Subcutaneous abdominal adipose tissue (tissue), 5 donors: ENCODE results near the gene POMGNT2.

ENCODE experiments used
- H3K27ac ChIP-seq: one replicate; pipeline ENCODE4 v1.7.0; 2013; ENCODE audit warnings: low read depth, mild to moderate bottlenecking, inconsistent platforms, low read length, moderate library complexity
- H3K27me3 ChIP-seq, 5 donors: one replicate each; pipeline ENCODE4 v1.7.0; 2013; ENCODE audit warnings: low read length in 5 of 5, inconsistent platforms in 1 of 5; ENCODE audit not compliant: control insufficient read depth in 5 of 5, insufficient read depth in 4 of 5
- H3K36me3 ChIP-seq, 5 donors: one replicate each; pipeline ENCODE4 v1.7.0; 2013; ENCODE audit warnings: low read length in 5 of 5; ENCODE audit not compliant: control insufficient read depth in 5 of 5, insufficient read depth in 5 of 5
- H3K4me1 ChIP-seq, 5 donors: one replicate each; pipeline ENCODE4 v1.7.0; 2013; ENCODE audit warnings: low read length in 5 of 5, mild to moderate bottlenecking in 3 of 5, moderate library complexity in 1 of 5; ENCODE audit not compliant: control insufficient read depth in 5 of 5, insufficient read depth in 5 of 5
- H3K4me3 ChIP-seq, 5 donors: one replicate each; pipeline ENCODE4 v1.7.0; 2013; ENCODE audit warnings: low read length in 5 of 5, low read depth in 1 of 5
- H3K9ac ChIP-seq, 5 donors: one replicate each; pipeline ENCODE4 v1.7.0; 2013; ENCODE audit warnings: low read length in 5 of 5, mild to moderate bottlenecking in 4 of 5, moderate library complexity in 3 of 5
- H3K9me3 ChIP-seq, 5 donors: one replicate each; pipeline ENCODE4 v1.7.0; 2013; ENCODE audit warnings: low read length in 5 of 5; ENCODE audit not compliant: control insufficient read depth in 5 of 5
- donor health status: healthy.
- donor health status: healthy.
- donor health status: healthy.
- donor health status: healthy.
- donor health status: healthy.

Gene POMGNT2

GRCh38 chr3:43035801-43036365, 70.0 kb downstream of the POMGNT2 start:
- Histone ChIP-seq H3K9ac (no peak overlapping the region), H3K4me1 (peaks cover 5 to 12% (median 10%) of the 10 kb centered on the region in 5 donors), H3K36me3 (no peaks in the 10 kb centered on the region), H3K27me3 (no peaks in the 10 kb centered on the region), H3K9me3 (no peaks in the 10 kb centered on the region), H3K4me3 (no peak overlapping the region), H3K27ac (no peak overlapping the region)

- Histone ChIP-seq H3K4me3 (no peak overlapping the region), H3K27ac (no peak overlapping the region), H3K27me3 (no peaks in the 10 kb centered on the region), H3K9me3 (no peaks in the 10 kb centered on the region), H3K4me1 (peaks cover 5 to 18% (median 12%) of the 10 kb centered on the region in 5 donors), H3K36me3 (no peaks in the 10 kb centered on the region), H3K9ac (no peak overlapping the region)
Measured at GRCh38 chr3:43034911-43035310, 71.0 kb downstream of the POMGNT2 start.

DNA sequence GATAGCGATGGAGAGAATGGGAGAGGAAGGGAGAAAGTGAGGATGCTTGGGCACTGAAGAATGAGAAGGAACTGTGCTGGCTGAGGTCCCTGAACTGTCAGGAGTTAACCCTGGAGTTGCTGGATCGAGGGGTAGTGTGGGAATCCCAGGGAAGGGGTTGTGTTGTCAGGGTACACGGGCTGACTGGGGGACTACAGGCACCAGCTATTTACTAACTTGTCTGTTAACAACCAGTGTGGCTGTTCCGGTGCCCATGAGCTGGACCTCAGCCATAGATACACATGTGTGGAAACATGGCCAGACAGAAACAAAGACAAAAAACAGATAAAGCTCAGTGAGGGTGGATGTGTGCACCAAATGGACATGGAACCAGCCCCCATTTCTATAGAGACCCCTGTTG, 71.7 kb downstream of the POMGNT2 start:
- Histone ChIP-seq H3K9me3 (no peaks in the 10 kb centered on the region), H3K4me3 (no peak overlapping the region), H3K27ac (no peak overlapping the region), H3K4me1 (peaks cover 5 to 18% (median 12%) of the 10 kb centered on the region in 5 donors), H3K27me3 (no peaks in the 10 kb centered on the region), H3K9ac (no peak overlapping the region), H3K36me3 (no peaks in the 10 kb centered on the region)

GRCh38 chr3:43032646-43033628, 72.9 kb downstream of the POMGNT2 start:
- Histone ChIP-seq H3K4me1 (peaks cover 5 to 18% (median 12%) of the 10 kb centered on the region in 5 donors), H3K4me3 (no peak overlapping the region), H3K27me3 (no peaks in the 10 kb centered on the region), H3K36me3 (no peaks in the 10 kb centered on the region), H3K27ac (no peak overlapping the region), H3K9ac (no peak overlapping the region), H3K9me3 (no peaks in the 10 kb centered on the region)

DNA sequence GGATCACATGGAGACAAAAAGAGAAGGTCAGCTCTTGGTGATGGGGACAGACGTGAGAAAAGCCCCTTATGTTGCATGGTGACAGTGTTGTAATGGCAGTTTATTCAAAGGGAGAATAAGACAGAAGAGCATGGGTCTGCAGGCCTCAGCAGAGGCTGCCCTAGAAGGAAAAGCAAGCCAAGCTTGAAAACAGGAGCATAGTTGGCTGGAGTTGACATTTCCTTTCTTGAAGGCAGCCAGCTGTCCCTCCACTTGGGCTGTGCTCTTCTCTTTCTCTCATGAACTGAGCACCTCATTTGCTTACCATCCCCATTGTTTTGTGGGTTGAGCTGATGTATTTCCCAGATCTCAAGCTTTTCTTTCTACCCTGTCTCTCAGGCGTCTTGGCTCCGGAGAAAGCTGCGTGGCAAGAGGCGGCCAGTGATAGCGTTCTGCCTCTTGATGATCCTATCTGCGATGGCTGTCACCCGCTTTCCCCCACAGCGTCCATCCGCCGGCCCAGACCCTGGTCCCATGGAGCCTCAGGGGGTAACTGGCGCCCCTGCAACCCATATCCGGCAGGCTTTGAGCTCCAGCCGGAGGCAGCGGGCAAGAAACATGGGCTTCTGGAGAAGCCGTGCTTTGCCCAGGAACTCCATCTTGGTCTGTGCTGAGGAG, 73.9 kb downstream of the POMGNT2 start:
- Histone ChIP-seq H3K27ac (no peak overlapping the region), H3K9me3 (no peaks in the 10 kb centered on the region), H3K27me3 (no peaks in the 10 kb centered on the region), H3K36me3 (no peaks in the 10 kb centered on the region), H3K4me1 (peaks cover 5 to 18% (median 12%) of the 10 kb centered on the region in 5 donors), H3K4me3 (no peak overlapping the region), H3K9ac (peak overlapping the region in 1 of 5 donors; percentile 4)

- Histone ChIP-seq H3K27ac (no peak overlapping the region), H3K4me1 (peaks cover 5 to 18% (median 12%) of the 10 kb centered on the region in 5 donors), H3K36me3 (no peaks in the 10 kb centered on the region), H3K9ac (peak overlapping the region in 1 of 5 donors; percentile 4), H3K27me3 (no peaks in the 10 kb centered on the region), H3K9me3 (no peaks in the 10 kb centered on the region), H3K4me3 (no peak overlapping the region)
Measured at GRCh38 chr3:43031485-43031884, 74.4 kb downstream of the POMGNT2 start.

DNA sequence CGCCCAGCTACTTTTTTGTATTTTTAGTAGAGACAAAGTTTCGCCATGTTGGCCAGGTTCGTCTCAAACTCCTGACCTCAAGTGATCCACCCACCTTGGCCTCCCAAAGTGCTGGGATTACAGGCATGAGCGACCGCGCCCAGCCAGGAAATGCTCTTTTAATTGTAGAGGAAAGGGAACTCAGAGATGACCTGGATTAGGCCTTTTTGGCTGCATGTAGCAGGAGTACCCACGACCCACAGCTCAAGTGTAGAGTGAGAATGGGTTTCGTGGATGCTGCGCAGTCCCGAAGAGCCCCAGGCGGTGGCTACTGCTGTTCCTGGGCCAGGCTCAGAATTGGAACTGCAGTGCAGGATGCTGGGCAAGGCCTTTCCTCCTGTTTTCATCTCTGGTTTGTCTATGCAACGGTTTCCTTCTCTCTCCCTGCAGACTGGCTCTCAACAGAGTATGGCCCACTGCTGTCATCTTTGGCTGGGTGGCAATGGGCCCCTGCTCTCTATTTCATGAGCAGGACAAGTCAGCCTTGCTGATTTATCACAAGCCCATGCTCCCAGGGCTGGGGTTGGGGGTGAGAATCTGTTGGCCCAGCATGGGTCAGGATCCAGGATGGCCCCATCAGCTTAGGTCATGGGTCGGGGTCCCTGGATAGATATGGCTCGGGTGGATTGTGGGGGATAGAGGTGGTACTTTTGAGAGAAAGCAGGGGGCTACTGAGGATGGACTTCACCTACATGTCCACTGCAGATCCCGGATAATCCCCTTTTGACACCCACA, 75.5 kb downstream of the POMGNT2 start:
- no peak overlapping the region for H3K27ac ChIP-seq
- H3K4me3 ChIP-seq = no peak overlapping the region
- H3K4me1 ChIP-seq = peaks cover 5 to 18% (median 12%) of the 10 kb centered on the region in 5 donors
- no peaks in the 10 kb centered on the region for H3K9me3 ChIP-seq
- no peak overlapping the region for H3K9ac ChIP-seq
- H3K36me3 ChIP-seq = no peaks in the 10 kb centered on the region
- H3K27me3 ChIP-seq = no peaks in the 10 kb centered on the region
